ENCODE measurements around the gene NMUR1.

The NMUR1 gene

GRCh38 chr2:231494669-231495068 lies 35.6 kb downstream of the NMUR1 start:
- DNase-seq (ENCODE audit: low read depth in 2 of 2, low spot score in 1 of 2), result no peak

- no peak for DNase-seq (ENCODE audit: low read depth in 2 of 2, low spot score in 1 of 2)
Measured at GRCh38 chr2:231490801-231491200, 39.4 kb downstream of the NMUR1 start.

- DNase-seq (ENCODE audit: low read depth in 2 of 2, low spot score in 1 of 2), result no peak
Measured at GRCh38 chr2:231489990-231490389, 40.3 kb downstream of the NMUR1 start.

GRCh38 chr2:231488331-231488730 lies 41.9 kb downstream of the NMUR1 start:
- no peak for DNase-seq (ENCODE audit: low read depth in 2 of 2, low spot score in 1 of 2)

GRCh38 chr2:231486851-231487596 lies 43.2 kb downstream of the NMUR1 start:
- no peak for DNase-seq (ENCODE audit: low read depth in 2 of 2, low spot score in 1 of 2)

- no peak for DNase-seq (ENCODE audit: low read depth in 2 of 2, low spot score in 1 of 2)
Measured at GRCh38 chr2:231483398-231484329, 46.6 kb downstream of the NMUR1 start.

- DNase-seq (ENCODE audit: low read depth in 2 of 2, low spot score in 1 of 2), result peak; percentile 48 to 49
Measured at GRCh38 chr2:231482806-231483391, 47.3 kb downstream of the NMUR1 start.

GRCh38 chr2:231480781-231481180 lies 49.5 kb downstream of the NMUR1 start:
- no peak for DNase-seq (ENCODE audit: low read depth in 2 of 2, low spot score in 1 of 2)

GRCh38 chr2:231479455-231479854 lies 50.8 kb downstream of the NMUR1 start:
- no peak for DNase-seq (ENCODE audit: low read depth in 2 of 2, low spot score in 1 of 2)

- no peak for DNase-seq (ENCODE audit: low read depth in 2 of 2, low spot score in 1 of 2)
Measured at GRCh38 chr2:231476920-231477319, 53.3 kb downstream of the NMUR1 start.

- DNase-seq (ENCODE audit: low read depth in 2 of 2, low spot score in 1 of 2), result no peak
Measured at GRCh38 chr2:231475965-231476364, 54.3 kb downstream of the NMUR1 start.

Data from stimulated activated CD8-positive, alpha-beta memory T cell treated with anti-CD3 and anti-CD28 coated beads, Interleukin-4, amount 100 ng/mL, for 4 hours (primary cell).